Hair follicle dermal papilla cell (primary cell): ENCODE measurements around the gene GXYLT1. TPM values are rescaled to one million over a fixed set of nuclear protein-coding genes. Genes with fewer than 3 reads are reported as not detected.

Source experiments
- total RNA-seq: library from RNA; depleted of rRNA; stranded (reverse); fragments of >200 nt; gene quantifications from 2 replicates; pipeline ENCODE4 v1.2.3, GENCODE V29; 2012

The GXYLT1 gene
- 9.2 TPM in 2 replicates for total RNA-seq

DNA sequence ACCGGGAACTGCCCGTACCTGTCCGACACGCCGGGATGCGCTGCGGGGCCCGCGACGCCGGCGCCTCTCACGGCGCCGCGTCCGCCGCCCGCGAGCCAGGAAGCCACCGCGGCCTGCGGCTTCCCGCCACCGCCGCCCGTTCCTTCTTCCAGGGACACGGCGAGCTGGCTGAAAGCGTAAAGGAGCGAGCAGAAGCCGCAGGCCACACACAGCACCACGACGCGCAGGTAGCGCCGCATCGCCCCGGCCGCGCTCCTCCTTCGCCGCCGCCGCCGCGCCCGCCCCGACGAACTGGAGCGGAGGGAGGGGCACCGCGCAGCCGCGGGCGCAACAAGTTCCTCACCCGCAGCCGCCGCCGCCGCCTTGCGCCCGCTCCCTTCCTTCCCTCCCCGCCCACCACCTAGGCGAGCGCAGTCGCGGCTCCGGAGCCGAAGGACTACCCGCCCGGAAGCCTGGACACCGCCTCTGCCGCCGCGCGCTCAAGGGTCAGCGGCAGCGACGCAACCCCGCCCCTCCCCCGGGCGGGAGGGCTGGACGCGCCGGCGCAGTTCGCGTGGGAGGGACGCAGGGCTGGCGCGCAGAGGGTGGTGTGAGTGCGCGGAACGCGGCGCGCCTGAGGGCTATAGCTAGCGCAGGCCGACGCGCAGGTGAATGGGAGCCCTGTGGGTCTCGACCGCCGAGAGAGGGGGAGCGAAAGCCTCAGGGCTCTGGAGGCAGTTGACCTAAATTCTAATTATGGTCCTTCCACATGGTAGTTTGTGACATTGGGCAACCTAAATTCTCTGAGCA, at the start of gene GXYLT1:
GXYLT1 (minus strand) TSS at position 467 of the 789 bp plus-strand sequence; CDS start at position 239, 228 bp downstream.

Other genes with a start within 250 kb of the GXYLT1 start
- gene YAF2, start 93.4 kb upstream of the GXYLT1 start, total RNA-seq: 15.3 and 20.9 TPM in 2 replicates
- 19.6 and 29.4 TPM in 2 replicates for gene ZCRB1, start 181.2 kb upstream of the GXYLT1 start, total RNA-seq
- gene PPHLN1, start 181.3 kb upstream of the GXYLT1 start, total RNA-seq: 51.1 and 63.5 TPM in 2 replicates